Measurements from ENCODE around the gene SMAD6. TPM values are rescaled to one million over a fixed set of nuclear protein-coding genes. Genes with fewer than 3 reads are reported as not detected.

SMAD6 gene
- total and polyA plus RNA-seq, 9 of the 15 experiments (the other 6 are each of a cell fraction or from before 2014, with no cell fraction given), result 0.10 to 15.5 (median 3.7) TPM

DNA sequence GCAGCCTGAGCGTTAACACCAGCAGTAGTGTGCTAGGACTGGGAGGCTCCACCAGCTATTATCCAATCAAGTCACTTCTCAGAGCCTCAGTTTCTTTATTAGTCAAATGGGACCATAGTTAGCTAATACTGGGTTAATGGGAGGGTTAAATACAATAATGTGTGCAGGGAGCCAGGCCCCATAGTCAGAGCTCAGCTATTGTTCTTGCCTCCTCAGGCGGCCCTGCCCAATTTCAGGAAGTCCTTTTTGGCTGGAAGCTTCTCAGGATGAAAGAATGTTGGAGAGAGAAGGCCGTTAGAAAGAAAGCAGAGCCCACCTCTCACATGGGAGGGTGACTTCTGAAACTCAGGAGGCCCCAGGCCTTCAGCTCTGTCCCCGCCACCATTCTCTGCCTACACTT, 39.5 kb upstream of the SMAD6 start:
- no TSS peak for BruUV-seq (replicated peaks)
- Histone ChIP-seq H3K4me1 (replicated peaks in 1 of 2; ENCODE audit: control insufficient read depth in 2 of 2, insufficient read depth in 2 of 2, low read length in 2 of 2) (peaks cover 30 to 33% of the 10 kb centered on the region in 2 experiments), H3K79me2 (ENCODE audit: control insufficient read depth, insufficient read depth, low read length) (peaks cover 63% of the 10 kb centered on the region), H3K4me3 (no peak overlapping the region), H3K36me3 (ENCODE audit: control insufficient read depth, insufficient read depth, low read length) (peaks cover 66% of the 10 kb centered on the region), H4K20me1 (replicated peaks; ENCODE audit: control insufficient read depth, insufficient read depth, low read length) (no peaks in the 10 kb centered on the region), H3K27me3 (ENCODE audit: control insufficient read depth in 2 of 2, insufficient read depth in 2 of 2, low read length in 2 of 2) (no peaks in the 10 kb centered on the region), H3K9ac (ENCODE audit: insufficient read depth in 1 of 2, low read depth in 2 of 2, low read length in 2 of 2) (peak overlapping the region in 1 of 2 experiments; percentile 92; a peak in 2 of 4 replicates), H3K9me3 (replicated peaks; ENCODE audit: control insufficient read depth, insufficient read depth, low read depth, low read length) (no peaks in the 10 kb centered on the region; the same call in 1 of the 2 replicates), H2AFZ (ENCODE audit: low read depth, low read length) (no peak overlapping the region), H3K9me1 (ENCODE audit: control insufficient read depth, insufficient read depth, low read length) (no peaks in the 10 kb centered on the region), H3K27ac (ENCODE audit: extremely low read depth, low read depth, low read length) (peak overlapping the region; percentile 99), H3K4me2 (ENCODE audit: insufficient read depth, low read length) (no peak overlapping the region)
- no peak for FAIRE-seq
- WGBS (ENCODE audit: insufficient coverage, low coverage, missing lambda C conversion rate), result 80% methylated on average over 4 of the region's 4 CpGs
- CTCF ChIA-PET (ENCODE audit: low intra/inter-chr PET ratio), result no interaction called here
- in situ Hi-C loops (cut with MboI), result no loop called here
- no peak for DNase-seq (ENCODE audit: extremely low read depth in 1 of 4, low spot score in 3 of 4)
- POLR2A ChIA-PET, result interaction anchor here (0.7 to 1.9 kb wide), 6 partner anchors 8 to 81 kb away, joined by 3 to 12 read pairs (median 5); no protein-coding TSS in a partner anchor
- intact Hi-C loops (cut with micrococcal nuclease), result no loop called here
- no peak for ATAC-seq
- TF ChIP-seq, protein P1, sequence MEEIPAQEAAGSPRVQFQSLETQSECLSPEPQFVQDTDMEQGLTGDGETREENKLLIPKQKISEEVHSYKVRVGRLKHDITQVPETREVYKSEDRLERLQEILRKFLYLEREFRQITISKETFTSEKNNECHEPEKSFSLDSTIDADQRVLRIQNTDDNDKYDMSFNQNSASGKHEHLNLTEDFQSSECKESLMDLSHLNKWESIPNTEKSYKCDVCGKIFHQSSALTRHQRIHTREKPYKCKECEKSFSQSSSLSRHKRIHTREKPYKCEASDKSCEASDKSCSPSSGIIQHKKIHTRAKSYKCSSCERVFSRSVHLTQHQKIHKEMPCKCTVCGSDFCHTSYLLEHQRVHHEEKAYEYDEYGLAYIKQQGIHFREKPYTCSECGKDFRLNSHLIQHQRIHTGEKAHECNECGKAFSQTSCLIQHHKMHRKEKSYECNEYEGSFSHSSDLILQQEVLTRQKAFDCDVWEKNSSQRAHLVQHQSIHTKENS (CRISPR knock-in tag; IDR thresholded peaks at IDR 0.05), result no peak
- TF ChIP-seq, protein P2, sequence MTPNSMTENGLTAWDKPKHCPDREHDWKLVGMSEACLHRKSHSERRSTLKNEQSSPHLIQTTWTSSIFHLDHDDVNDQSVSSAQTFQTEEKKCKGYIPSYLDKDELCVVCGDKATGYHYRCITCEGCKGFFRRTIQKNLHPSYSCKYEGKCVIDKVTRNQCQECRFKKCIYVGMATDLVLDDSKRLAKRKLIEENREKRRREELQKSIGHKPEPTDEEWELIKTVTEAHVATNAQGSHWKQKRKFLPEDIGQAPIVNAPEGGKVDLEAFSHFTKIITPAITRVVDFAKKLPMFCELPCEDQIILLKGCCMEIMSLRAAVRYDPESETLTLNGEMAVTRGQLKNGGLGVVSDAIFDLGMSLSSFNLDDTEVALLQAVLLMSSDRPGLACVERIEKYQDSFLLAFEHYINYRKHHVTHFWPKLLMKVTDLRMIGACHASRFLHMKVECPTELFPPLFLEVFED (CRISPR knock-in tag; conservative IDR thresholded peaks at IDR 0.05), result no peak
- TF ChIP-seq NUFIP1 (IDR thresholded peaks at IDR 0.05; ENCODE audit: partially characterized antibody), result no peak
- TF ChIP-seq SMARCB1 (IDR thresholded peaks at IDR 0.05; ENCODE audit: insufficient read length, low read depth), result no peak
- no peak for TF ChIP-seq ZNF766 (CRISPR knock-in tag; conservative IDR thresholded peaks at IDR 0.05)
- no peak for TF ChIP-seq CTBP1 (IDR thresholded peaks at IDR 0.05; ENCODE audit: borderline replicate concordance)
- no peak for TF ChIP-seq GABPA (tag; conservative IDR thresholded peaks at IDR 0.05; ENCODE audit: low read depth)
- peak; percentile 6; the same call in 1 of the 2 replicates for TF ChIP-seq DMBX1 (CRISPR knock-in tag; IDR thresholded peaks at IDR 0.05; ENCODE audit: borderline replicate concordance)
- no peak for TF ChIP-seq MCM5 (IDR thresholded peaks at IDR 0.05; ENCODE audit: low read depth)
- TF ChIP-seq NCOA1 (IDR thresholded peaks at IDR 0.05; ENCODE audit: low read depth), result no peak
- peak; percentile 13 for TF ChIP-seq WHSC1 (IDR thresholded peaks at IDR 0.05; ENCODE audit: low read length)
- TF ChIP-seq CBFA2T3 (IDR thresholded peaks at IDR 0.05), result no peak
- no peak for TF ChIP-seq TAL1 (IDR thresholded peaks at IDR 0.05)
- no peak for TF ChIP-seq ELF1 (tag; IDR thresholded peaks at IDR 0.05)
- no peak for TF ChIP-seq FOXP1 (CRISPR knock-in tag; IDR thresholded peaks at IDR 0.05)
- TF ChIP-seq, protein P3, sequence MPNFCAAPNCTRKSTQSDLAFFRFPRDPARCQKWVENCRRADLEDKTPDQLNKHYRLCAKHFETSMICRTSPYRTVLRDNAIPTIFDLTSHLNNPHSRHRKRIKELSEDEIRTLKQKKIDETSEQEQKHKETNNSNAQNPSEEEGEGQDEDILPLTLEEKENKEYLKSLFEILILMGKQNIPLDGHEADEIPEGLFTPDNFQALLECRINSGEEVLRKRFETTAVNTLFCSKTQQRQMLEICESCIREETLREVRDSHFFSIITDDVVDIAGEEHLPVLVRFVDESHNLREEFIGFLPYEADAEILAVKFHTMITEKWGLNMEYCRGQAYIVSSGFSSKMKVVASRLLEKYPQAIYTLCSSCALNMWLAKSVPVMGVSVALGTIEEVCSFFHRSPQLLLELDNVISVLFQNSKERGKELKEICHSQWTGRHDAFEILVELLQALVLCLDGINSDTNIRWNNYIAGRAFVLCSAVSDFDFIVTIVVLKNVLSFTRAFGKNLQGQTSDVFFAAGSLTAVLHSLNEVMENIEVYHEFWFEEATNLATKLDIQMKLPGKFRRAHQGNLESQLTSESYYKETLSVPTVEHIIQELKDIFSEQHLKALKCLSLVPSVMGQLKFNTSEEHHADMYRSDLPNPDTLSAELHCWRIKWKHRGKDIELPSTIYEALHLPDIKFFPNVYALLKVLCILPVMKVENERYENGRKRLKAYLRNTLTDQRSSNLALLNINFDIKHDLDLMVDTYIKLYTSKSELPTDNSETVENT (CRISPR knock-in tag; IDR thresholded peaks at IDR 0.05), result no peak

Data from K562 (cell line).